HG02571 (cell line): Measurements from ENCODE around the gene ARHGEF18.
"Not testable (repeated sequence)": the region's sequence is repeated elsewhere in the genome, so short reads cannot be mapped to it uniquely, and the experiment has no call there.

Source experiments
- ATAC-seq: cut with Tn5 transposase; IDR thresholded peaks from one replicate; pipeline ENCODE4 v1.9.1; 2021; ENCODE audit warnings: mild to moderate bottlenecking, moderate library complexity; ENCODE audit not compliant: unreplicated experiment

Gene ARHGEF18

GRCh38 chr19:7346488-7346971, 2.2 kb upstream of the ARHGEF18 start:
- ATAC-seq, result no peak

GRCh38 chr19:7346997-7347396, 1.7 kb upstream of the ARHGEF18 start:
- not testable (repeated sequence) for ATAC-seq

GRCh38 chr19:7349231-7349591, 474 bp downstream of the ARHGEF18 start:
- ATAC-seq, result no peak

GRCh38 chr19:7349961-7350711, 1.4 kb downstream of the ARHGEF18 start:
- ATAC-seq, result no peak

GRCh38 chr19:7351861-7352260, 3.1 kb downstream of the ARHGEF18 start:
- ATAC-seq, result no peak

- ATAC-seq, result no peak
These were observed 6.5 kb downstream of the ARHGEF18 start for GRCh38 chr19:7355151-7355820.

- ATAC-seq, result no peak
These were observed 7.1 kb downstream of the ARHGEF18 start for GRCh38 chr19:7355871-7356270.

GRCh38 chr19:7356899-7357627, 8.3 kb downstream of the ARHGEF18 start:
- ATAC-seq, result no peak

- no peak for ATAC-seq
These were observed 9.4 kb downstream of the ARHGEF18 start for GRCh38 chr19:7358102-7358597.

- no peak for ATAC-seq
These were observed 11.8 kb downstream of the ARHGEF18 start for GRCh38 chr19:7360393-7360984.

GRCh38 chr19:7363225-7363624, 14.5 kb downstream of the ARHGEF18 start:
- ATAC-seq, result no peak

GRCh38 chr19:7366701-7367420, 18.1 kb downstream of the ARHGEF18 start:
- ATAC-seq, result no peak

GRCh38 chr19:7368456-7368855, 19.7 kb downstream of the ARHGEF18 start:
- ATAC-seq, result no peak

- not testable (repeated sequence) for ATAC-seq
These were observed 20.1 kb downstream of the ARHGEF18 start for GRCh38 chr19:7368866-7369265.

GRCh38 chr19:7370546-7370945, 21.8 kb downstream of the ARHGEF18 start:
- ATAC-seq, result no peak

GRCh38 chr19:7371001-7371400, 22.3 kb downstream of the ARHGEF18 start:
- no peak for ATAC-seq

GRCh38 chr19:7372810-7373209, 24.1 kb downstream of the ARHGEF18 start:
- no peak for ATAC-seq

GRCh38 chr19:7373862-7374261, 25.1 kb downstream of the ARHGEF18 start:
- no peak for ATAC-seq

GRCh38 chr19:7376151-7376852, 27.6 kb downstream of the ARHGEF18 start:
- no peak for ATAC-seq

GRCh38 chr19:7377196-7377595, 28.5 kb downstream of the ARHGEF18 start:
- ATAC-seq, result no peak
